ENCODE data around the gene IRX4. TPM values are rescaled to one million over a fixed set of nuclear protein-coding genes. Genes with fewer than 3 reads are reported as not detected.

The IRX4 gene
- total RNA-seq, 1 donor from 2014 or later: not detected

DNA sequence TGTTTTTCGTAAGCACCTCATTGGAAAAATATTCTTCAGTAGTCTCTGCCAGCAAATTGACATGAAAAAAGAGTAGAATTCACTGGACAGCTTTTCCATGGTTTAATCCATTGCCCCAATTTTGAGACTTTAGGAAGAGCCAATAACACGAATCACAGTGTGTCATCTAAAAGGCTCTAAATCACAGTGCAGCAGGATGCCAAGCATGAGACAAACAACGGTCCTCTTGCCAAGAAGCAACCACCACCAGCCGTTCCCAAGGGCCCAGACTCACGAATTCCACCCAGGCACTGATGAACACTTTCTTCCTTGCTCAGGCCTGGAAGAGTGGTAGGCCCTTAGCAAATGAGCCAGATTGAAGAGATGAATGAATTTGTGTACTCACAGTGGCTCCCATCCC is 18.3 kb upstream of the IRX4 start:
- intact Hi-C loops (cut with micrococcal nuclease): no loop called here
- ChIA-PET CTCF (no interaction called here), POLR2A (no interaction called here)
- Mint-ChIP-seq H3K27me3 (peaks cover 36% of the 10 kb centered on the region), H3K27ac (no peak overlapping the region), H3K4me1 (no peaks in the 10 kb centered on the region), H3K4me3 (no peak overlapping the region), H3K36me3 (ENCODE audit: low read depth) (no peaks in the 10 kb centered on the region), H3K9me3 (peaks cover 12% of the 10 kb centered on the region)
- ATAC-seq (ENCODE audit: low read depth) (no peak), DNase-seq (no peak)
- TF ChIP-seq, protein P1, sequence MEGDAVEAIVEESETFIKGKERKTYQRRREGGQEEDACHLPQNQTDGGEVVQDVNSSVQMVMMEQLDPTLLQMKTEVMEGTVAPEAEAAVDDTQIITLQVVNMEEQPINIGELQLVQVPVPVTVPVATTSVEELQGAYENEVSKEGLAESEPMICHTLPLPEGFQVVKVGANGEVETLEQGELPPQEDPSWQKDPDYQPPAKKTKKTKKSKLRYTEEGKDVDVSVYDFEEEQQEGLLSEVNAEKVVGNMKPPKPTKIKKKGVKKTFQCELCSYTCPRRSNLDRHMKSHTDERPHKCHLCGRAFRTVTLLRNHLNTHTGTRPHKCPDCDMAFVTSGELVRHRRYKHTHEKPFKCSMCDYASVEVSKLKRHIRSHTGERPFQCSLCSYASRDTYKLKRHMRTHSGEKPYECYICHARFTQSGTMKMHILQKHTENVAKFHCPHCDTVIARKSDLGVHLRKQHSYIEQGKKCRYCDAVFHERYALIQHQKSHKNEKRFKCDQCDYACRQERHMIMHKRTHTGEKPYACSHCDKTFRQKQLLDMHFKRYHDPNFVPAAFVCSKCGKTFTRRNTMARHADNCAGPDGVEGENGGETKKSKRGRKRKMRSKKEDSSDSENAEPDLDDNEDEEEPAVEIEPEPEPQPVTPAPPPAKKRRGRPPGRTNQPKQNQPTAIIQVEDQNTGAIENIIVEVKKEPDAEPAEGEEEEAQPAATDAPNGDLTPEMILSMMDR (IDR thresholded peaks at IDR 0.05): no peak

DNA sequence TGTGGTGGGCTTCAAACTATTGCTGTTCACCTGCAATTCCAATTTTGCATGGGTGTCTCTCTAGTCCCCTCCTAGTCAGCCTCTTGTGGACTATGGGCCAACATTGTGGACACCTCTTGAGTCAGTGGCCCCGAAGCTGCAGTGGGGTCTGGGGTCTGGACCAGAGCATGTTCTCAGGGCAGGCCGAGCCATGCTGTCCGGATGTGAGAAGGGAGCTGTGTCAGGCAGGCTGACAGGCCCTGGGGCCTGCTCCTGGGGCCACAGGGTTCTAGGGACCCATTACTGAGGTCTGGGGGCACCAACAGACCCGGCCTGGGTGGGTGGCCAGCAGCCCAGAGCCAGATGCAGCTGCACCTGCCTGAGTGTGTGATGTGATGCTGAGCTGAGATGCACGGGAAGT is 16.5 kb upstream of the IRX4 start:
- Mint-ChIP-seq H3K4me3 (no peak overlapping the region), H3K36me3 (ENCODE audit: low read depth) (no peaks in the 10 kb centered on the region), H3K27me3 (peaks cover 41% of the 10 kb centered on the region), H3K27ac (no peak overlapping the region), H3K9me3 (peaks cover 5% of the 10 kb centered on the region), H3K4me1 (no peaks in the 10 kb centered on the region)
- ChIA-PET CTCF (no interaction called here), POLR2A (no interaction called here)
- intact Hi-C loops (cut with micrococcal nuclease): no loop called here
- TF ChIP-seq, protein P1 (IDR thresholded peaks at IDR 0.05): no peak
- DNase-seq (no peak), ATAC-seq (ENCODE audit: low read depth) (no peak)

DNA sequence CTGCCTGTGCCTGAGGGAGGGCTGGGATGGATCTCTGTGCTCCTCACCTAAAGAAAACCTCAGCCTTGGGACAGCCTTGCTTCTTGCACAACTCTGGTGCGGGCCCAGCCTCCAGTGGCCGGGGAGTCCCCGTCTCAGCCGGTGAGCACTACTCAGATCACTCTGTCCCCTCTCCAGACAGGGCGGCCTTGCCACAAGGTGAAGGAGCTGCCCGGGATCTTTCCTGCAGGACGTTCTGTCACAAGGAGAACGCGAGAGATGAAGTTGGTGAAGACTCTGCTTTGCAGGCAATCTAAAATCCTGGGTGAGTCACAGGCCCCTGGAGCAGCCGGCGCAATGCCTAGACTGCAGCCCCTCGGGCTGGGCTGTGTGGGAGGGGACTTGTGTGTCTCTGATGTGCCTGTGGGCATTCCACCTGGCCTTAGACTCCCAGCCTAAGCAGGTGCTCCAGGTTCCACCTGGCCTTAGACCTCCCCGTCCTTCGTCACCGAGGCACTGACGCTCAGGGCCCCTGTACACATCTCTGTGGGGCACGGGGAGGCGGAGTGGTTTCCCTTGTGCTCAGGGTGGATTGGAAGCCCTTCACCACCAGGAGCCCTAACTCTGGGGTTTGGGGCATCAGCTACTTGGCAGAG is 15.2 kb upstream of the IRX4 start:
- TF ChIP-seq, protein P1 (IDR thresholded peaks at IDR 0.05): no peak
- POLR2A ChIA-PET: no interaction called here
- intact Hi-C loops (cut with micrococcal nuclease): no loop called here
- Mint-ChIP-seq H3K4me3 (no peak overlapping the region), H3K4me1 (no peaks in the 10 kb centered on the region), H3K27me3 (peaks cover 35% of the 10 kb centered on the region), H3K36me3 (ENCODE audit: low read depth) (no peaks in the 10 kb centered on the region), H3K27ac (no peak overlapping the region), H3K9me3 (no peaks in the 10 kb centered on the region)
- DNase-seq (no peak), ATAC-seq (ENCODE audit: low read depth) (no peak)
- CTCF ChIA-PET: no interaction called here

DNA sequence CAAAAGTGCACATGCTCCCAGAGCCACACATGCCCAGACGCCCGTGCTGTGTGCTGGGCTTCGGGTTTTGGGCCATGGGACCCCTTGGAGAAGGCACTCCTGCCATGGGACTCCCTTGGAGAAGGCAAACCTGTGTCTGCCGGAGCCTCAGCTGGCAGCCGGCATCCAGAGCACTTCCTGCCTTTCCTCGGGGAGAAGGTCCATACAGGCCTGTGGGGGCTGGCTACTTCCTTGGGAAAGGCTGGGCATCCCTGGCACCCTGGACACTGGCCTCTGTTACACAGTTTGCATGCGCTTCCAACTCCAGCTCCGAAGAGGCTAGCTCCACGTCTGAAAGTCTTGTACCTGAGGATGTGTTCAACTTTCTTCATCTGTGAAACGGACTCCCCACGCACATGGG is 14.7 kb upstream of the IRX4 start:
- Mint-ChIP-seq H3K9me3 (no peaks in the 10 kb centered on the region), H3K36me3 (ENCODE audit: low read depth) (no peaks in the 10 kb centered on the region), H3K27ac (no peak overlapping the region), H3K4me1 (no peaks in the 10 kb centered on the region), H3K27me3 (peaks cover 35% of the 10 kb centered on the region), H3K4me3 (no peak overlapping the region)
- ChIA-PET POLR2A (no interaction called here), CTCF (no interaction called here)
- TF ChIP-seq, protein P1 (IDR thresholded peaks at IDR 0.05): no peak
- intact Hi-C loops (cut with micrococcal nuclease): no loop called here
- DNase-seq (no peak), ATAC-seq (ENCODE audit: low read depth) (no peak)

DNA sequence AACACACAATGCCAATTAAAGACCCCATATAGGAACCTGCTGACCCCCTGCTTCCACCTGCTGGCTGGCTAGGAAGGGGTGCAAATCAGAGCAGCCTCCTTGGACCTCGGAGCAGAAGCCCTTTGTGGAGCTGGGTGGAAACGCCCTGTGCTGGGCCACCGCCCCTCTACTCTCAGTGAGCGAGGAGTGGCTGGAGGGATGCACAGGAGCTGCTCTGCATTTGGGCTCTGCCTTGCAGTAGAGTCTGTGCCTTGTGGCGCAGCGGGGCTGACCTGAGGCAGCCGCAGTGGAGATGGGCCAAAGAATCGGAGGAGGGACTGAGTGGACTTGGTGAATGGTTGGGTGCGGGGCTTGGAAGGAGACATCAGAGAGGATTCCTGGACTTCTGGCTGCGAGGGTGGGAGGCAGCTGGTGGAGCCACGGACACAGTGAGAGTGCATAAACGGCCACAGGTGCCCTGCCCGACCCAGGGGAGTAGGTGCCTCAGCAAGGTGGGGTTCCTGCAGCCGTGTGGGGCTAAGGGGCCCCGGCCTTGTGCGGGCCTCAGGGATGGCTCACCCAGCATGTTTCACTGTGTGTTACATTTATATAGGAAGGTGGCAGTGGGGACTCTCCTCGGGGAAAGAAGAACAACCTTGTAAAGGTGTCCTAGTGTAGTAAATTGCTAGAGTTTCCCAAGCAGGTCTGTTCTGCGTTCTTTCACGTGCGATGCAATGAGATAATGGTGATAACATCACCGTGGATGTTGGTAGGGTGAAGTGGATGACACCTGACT is 14.1 kb upstream of the IRX4 start:
- no peak for ATAC-seq (ENCODE audit: low read depth)
- POLR2A ChIA-PET: no interaction called here
- H3K27me3 Mint-ChIP-seq: peaks cover 30% of the 10 kb centered on the region
- H3K4me1 Mint-ChIP-seq: no peaks in the 10 kb centered on the region
- H3K9me3 Mint-ChIP-seq: no peaks in the 10 kb centered on the region
- no peak overlapping the region for H3K27ac Mint-ChIP-seq
- no peak overlapping the region for H3K4me3 Mint-ChIP-seq
- intact Hi-C loops (cut with micrococcal nuclease): no loop called here
- TF ChIP-seq, protein P1 (IDR thresholded peaks at IDR 0.05): no peak
- H3K36me3 Mint-ChIP-seq (ENCODE audit: low read depth): no peaks in the 10 kb centered on the region
- no peak for DNase-seq
- CTCF ChIA-PET: no interaction called here
